Measurements from ENCODE around the gene KLHL29. TPM values are rescaled to one million over a fixed set of nuclear protein-coding genes. Genes with fewer than 3 reads are reported as not detected.

KLHL29 gene
- total and polyA plus RNA-seq, 2 experiments from 2014 or later: 1.5 to 6.5 TPM

DNA sequence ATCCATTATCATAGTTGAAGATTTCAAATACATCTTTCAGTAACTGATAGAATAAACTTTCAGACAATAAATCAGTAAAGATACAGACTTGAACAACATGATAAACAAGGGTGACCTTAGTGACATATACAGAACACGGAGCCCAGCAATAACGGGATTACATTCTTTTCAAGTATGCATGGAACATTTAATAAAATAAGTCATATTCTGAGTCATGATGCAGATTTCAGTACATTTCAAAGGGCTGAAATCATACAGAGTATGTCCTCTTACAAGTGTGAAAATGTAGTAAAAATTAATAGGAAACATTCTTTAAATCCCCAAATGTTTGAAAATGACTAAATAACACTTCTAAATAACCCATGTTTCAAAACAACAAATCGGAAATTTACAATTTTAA lies 17.2 kb upstream of the KLHL29 start (continued):
- TF ChIP-seq, protein P1, sequence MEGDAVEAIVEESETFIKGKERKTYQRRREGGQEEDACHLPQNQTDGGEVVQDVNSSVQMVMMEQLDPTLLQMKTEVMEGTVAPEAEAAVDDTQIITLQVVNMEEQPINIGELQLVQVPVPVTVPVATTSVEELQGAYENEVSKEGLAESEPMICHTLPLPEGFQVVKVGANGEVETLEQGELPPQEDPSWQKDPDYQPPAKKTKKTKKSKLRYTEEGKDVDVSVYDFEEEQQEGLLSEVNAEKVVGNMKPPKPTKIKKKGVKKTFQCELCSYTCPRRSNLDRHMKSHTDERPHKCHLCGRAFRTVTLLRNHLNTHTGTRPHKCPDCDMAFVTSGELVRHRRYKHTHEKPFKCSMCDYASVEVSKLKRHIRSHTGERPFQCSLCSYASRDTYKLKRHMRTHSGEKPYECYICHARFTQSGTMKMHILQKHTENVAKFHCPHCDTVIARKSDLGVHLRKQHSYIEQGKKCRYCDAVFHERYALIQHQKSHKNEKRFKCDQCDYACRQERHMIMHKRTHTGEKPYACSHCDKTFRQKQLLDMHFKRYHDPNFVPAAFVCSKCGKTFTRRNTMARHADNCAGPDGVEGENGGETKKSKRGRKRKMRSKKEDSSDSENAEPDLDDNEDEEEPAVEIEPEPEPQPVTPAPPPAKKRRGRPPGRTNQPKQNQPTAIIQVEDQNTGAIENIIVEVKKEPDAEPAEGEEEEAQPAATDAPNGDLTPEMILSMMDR (conservative IDR thresholded peaks at IDR 0.05; ENCODE audit: low read depth in 2 of 2): no peak
- no peak for TF ChIP-seq CREB1 (CRISPR knock-in tag; IDR thresholded peaks at IDR 0.05; ENCODE audit: low read depth)
- TF ChIP-seq STAT1 (IDR thresholded peaks at IDR 0.05; ENCODE audit: unreplicated experiment): no peak
- no peak for TF ChIP-seq ZNF331 (CRISPR knock-in tag; IDR thresholded peaks at IDR 0.05; ENCODE audit: low read depth)
- TF ChIP-seq, protein P2, sequence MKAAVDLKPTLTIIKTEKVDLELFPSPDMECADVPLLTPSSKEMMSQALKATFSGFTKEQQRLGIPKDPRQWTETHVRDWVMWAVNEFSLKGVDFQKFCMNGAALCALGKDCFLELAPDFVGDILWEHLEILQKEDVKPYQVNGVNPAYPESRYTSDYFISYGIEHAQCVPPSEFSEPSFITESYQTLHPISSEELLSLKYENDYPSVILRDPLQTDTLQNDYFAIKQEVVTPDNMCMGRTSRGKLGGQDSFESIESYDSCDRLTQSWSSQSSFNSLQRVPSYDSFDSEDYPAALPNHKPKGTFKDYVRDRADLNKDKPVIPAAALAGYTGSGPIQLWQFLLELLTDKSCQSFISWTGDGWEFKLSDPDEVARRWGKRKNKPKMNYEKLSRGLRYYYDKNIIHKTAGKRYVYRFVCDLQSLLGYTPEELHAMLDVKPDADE (IDR thresholded peaks at IDR 0.05): no peak

DNA sequence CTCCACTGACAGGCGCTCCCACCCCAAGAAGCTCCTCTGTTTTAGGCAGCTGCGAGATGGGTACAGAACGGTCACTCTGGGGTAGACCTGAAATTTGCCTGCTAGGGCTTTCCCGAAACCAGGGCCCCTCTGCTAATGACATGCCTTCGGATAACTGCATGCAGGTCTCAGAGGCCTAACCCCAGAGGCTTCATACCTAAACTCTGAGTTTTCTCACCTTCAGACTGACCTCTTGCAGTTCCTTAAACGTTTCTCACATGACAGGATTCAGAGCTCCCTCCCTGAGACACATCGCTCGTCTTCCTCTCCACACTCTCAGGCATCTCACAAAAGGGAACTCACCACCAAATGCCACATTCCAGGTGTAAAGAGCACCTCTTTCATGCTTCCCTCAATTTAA lies 11.3 kb upstream of the KLHL29 start:
- ATAC-seq (no peak), DNase-seq (ENCODE audit: low spot score) (no peak)
- Histone ChIP-seq H3K4me3 (no peak overlapping the region), H2AFZ (no peak overlapping the region), H3K27me3 (ENCODE audit: insufficient read depth) (no peaks in the 10 kb centered on the region), H3K27ac (ENCODE audit: low read depth) (no peak overlapping the region), H3F3A (replicated peaks; ENCODE audit: low read depth) (no peaks in the 10 kb centered on the region), H4K20me1 (replicated peaks; ENCODE audit: insufficient read depth) (no peaks in the 10 kb centered on the region), H3K4me1 (ENCODE audit: insufficient read depth) (no peaks in the 10 kb centered on the region), H3K9me2 (ENCODE audit: insufficient read depth) (no peaks in the 10 kb centered on the region; the same call in 1 of the 2 replicates), H3K36me3 (ENCODE audit: insufficient read depth) (no peaks in the 10 kb centered on the region), H3K79me2 (replicated peaks; ENCODE audit: insufficient read depth) (no peaks in the 10 kb centered on the region), H3K4me2 (no peak overlapping the region)
- Mint-ChIP-seq H3K36me3 (ENCODE audit: low read depth) (no peaks in the 10 kb centered on the region), H3K9me3 (no peaks in the 10 kb centered on the region; the same call in 2 of the 3 replicates), H3K4me1 (peaks cover 7% of the 10 kb centered on the region; the same call in 2 of the 3 replicates), H3K4me3 (no peak overlapping the region), H3K27me3 (ENCODE audit: insufficient read depth, low read depth, poor library complexity) (peaks cover 4% of the 10 kb centered on the region), H3K27ac (no peak overlapping the region)
- TF ChIP-seq EZH2phosphoT487 (IDR thresholded peaks at IDR 0.05; ENCODE audit: unreplicated experiment): no peak
- no peak for TF ChIP-seq ZNF114 (CRISPR knock-in tag; IDR thresholded peaks at IDR 0.05)
- TF ChIP-seq, protein P1 (conservative IDR thresholded peaks at IDR 0.05; ENCODE audit: low read depth in 2 of 2): no peak
- TF ChIP-seq, protein P3, sequence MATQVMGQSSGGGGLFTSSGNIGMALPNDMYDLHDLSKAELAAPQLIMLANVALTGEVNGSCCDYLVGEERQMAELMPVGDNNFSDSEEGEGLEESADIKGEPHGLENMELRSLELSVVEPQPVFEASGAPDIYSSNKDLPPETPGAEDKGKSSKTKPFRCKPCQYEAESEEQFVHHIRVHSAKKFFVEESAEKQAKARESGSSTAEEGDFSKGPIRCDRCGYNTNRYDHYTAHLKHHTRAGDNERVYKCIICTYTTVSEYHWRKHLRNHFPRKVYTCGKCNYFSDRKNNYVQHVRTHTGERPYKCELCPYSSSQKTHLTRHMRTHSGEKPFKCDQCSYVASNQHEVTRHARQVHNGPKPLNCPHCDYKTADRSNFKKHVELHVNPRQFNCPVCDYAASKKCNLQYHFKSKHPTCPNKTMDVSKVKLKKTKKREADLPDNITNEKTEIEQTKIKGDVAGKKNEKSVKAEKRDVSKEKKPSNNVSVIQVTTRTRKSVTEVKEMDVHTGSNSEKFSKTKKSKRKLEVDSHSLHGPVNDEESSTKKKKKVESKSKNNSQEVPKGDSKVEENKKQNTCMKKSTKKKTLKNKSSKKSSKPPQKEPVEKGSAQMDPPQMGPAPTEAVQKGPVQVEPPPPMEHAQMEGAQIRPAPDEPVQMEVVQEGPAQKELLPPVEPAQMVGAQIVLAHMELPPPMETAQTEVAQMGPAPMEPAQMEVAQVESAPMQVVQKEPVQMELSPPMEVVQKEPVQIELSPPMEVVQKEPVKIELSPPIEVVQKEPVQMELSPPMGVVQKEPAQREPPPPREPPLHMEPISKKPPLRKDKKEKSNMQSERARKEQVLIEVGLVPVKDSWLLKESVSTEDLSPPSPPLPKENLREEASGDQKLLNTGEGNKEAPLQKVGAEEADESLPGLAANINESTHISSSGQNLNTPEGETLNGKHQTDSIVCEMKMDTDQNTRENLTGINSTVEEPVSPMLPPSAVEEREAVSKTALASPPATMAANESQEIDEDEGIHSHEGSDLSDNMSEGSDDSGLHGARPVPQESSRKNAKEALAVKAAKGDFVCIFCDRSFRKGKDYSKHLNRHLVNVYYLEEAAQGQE (IDR thresholded peaks at IDR 0.05; ENCODE audit: unreplicated experiment): no peak
- TF ChIP-seq, protein P4, sequence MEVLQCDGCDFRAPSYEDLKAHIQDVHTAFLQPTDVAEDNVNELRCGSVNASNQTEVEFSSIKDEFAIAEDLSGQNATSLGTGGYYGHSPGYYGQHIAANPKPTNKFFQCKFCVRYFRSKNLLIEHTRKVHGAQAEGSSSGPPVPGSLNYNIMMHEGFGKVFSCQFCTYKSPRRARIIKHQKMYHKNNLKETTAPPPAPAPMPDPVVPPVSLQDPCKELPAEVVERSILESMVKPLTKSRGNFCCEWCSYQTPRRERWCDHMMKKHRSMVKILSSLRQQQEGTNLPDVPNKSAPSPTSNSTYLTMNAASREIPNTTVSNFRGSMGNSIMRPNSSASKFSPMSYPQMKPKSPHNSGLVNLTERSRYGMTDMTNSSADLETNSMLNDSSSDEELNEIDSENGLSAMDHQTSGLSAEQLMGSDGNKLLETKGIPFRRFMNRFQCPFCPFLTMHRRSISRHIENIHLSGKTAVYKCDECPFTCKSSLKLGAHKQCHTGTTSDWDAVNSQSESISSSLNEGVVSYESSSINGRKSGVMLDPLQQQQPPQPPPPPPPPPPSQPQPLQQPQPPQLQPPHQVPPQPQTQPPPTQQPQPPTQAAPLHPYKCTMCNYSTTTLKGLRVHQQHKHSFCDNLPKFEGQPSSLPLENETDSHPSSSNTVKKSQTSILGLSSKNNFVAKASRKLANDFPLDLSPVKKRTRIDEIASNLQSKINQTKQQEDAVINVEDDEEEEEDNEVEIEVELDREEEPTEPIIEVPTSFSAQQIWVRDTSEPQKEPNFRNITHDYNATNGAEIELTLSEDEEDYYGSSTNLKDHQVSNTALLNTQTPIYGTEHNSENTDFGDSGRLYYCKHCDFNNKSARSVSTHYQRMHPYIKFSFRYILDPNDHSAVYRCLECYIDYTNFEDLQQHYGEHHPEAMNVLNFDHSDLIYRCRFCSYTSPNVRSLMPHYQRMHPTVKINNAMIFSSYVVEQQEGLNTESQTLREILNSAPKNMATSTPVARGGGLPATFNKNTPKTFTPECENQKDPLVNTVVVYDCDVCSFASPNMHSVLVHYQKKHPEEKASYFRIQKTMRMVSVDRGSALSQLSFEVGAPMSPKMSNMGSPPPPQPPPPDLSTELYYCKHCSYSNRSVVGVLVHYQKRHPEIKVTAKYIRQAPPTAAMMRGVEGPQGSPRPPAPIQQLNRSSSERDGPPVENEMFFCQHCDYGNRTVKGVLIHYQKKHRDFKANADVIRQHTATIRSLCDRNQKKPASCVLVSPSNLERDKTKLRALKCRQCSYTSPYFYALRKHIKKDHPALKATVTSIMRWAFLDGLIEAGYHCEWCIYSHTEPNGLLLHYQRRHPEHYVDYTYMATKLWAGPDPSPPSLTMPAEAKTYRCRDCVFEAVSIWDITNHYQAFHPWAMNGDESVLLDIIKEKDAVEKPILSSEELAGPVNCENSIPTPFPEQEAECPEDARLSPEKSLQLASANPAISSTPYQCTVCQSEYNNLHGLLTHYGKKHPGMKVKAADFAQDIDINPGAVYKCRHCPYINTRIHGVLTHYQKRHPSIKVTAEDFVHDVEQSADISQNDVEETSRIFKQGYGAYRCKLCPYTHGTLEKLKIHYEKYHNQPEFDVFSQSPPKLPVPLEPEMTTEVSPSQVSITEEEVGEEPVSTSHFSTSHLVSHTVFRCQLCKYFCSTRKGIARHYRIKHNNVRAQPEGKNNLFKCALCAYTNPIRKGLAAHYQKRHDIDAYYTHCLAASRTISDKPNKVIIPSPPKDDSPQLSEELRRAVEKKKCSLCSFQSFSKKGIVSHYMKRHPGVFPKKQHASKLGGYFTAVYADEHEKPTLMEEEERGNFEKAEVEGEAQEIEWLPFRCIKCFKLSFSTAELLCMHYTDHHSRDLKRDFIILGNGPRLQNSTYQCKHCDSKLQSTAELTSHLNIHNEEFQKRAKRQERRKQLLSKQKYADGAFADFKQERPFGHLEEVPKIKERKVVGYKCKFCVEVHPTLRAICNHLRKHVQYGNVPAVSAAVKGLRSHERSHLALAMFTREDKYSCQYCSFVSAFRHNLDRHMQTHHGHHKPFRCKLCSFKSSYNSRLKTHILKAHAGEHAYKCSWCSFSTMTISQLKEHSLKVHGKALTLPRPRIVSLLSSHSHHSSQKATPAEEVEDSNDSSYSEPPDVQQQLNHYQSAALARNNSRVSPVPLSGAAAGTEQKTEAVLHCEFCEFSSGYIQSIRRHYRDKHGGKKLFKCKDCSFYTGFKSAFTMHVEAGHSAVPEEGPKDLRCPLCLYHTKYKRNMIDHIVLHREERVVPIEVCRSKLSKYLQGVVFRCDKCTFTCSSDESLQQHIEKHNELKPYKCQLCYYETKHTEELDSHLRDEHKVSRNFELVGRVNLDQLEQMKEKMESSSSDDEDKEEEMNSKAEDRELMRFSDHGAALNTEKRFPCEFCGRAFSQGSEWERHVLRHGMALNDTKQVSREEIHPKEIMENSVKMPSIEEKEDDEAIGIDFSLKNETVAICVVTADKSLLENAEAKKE (CRISPR knock-in tag; IDR thresholded peaks at IDR 0.05): no peak
- TF ChIP-seq POLR2AphosphoS5 (IDR thresholded peaks at IDR 0.05; ENCODE audit: low read depth): no peak
